Loucy (cell line): Measurements from ENCODE around the gene TARBP1.

Experiments
- EZH2phosphoT487 ChIP-seq: fragments of 200-600 bp; IDR thresholded peaks from 2 replicates; pipeline ENCODE4 v1.6.1; 2018; ENCODE audit warnings: antibody characterized with exemption, mild to moderate bottlenecking, moderate library complexity, borderline replicate concordance
- TF ChIP-seq, protein P1 (sequence below): fragments of 200-600 bp; sonication (generic); conservative IDR thresholded peaks from 2 replicates; pipeline ENCODE4 v1.5.1; 2014; ENCODE audit warnings: mild to moderate bottlenecking, antibody characterized with exemption, low read length

GRCh38 chr1:234499943-234500245, 20.9 kb upstream of the TARBP1 start:
- TF ChIP-seq, protein P1, sequence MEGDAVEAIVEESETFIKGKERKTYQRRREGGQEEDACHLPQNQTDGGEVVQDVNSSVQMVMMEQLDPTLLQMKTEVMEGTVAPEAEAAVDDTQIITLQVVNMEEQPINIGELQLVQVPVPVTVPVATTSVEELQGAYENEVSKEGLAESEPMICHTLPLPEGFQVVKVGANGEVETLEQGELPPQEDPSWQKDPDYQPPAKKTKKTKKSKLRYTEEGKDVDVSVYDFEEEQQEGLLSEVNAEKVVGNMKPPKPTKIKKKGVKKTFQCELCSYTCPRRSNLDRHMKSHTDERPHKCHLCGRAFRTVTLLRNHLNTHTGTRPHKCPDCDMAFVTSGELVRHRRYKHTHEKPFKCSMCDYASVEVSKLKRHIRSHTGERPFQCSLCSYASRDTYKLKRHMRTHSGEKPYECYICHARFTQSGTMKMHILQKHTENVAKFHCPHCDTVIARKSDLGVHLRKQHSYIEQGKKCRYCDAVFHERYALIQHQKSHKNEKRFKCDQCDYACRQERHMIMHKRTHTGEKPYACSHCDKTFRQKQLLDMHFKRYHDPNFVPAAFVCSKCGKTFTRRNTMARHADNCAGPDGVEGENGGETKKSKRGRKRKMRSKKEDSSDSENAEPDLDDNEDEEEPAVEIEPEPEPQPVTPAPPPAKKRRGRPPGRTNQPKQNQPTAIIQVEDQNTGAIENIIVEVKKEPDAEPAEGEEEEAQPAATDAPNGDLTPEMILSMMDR: no peak
- TF ChIP-seq EZH2phosphoT487: no peak
